H1 (cell line): ENCODE measurements around the gene SOX14.

Experiments
- BRCA1 ChIP-seq: IDR thresholded peaks from 2 replicates; pipeline ENCODE4 v1.6.1; 2012; ENCODE audit warnings: low read depth, low read length, improper control_type of control experiment
- CTCF ChIP-seq, 3 experiments: IDR thresholded peaks; 1 replicate in 2 of 3; 2 replicates in 1 of 3; pipeline versions ENCODE4 v1.5.1 to v1.6.1; 2011; ENCODE audit warnings: low read length in 3 of 3, mild to moderate bottlenecking in 3 of 3, inconsistent platforms in 2 of 3, low read depth in 1 of 3, moderate library complexity in 1 of 3; ENCODE audit not compliant: insufficient read depth in 1 of 3; ENCODE audit errors: control extremely low read depth in 1 of 3
- HDAC2 ChIP-seq, 2 experiments: fragments of 300-600 bp in 1 of 2; sonication (generic) in 1 of 2; IDR thresholded peaks; 2 replicates each; pipeline ENCODE4 v1.6.1; 2011 to 2012; ENCODE audit warnings: low read depth in 2 of 2, low read length in 2 of 2, mild to moderate bottlenecking in 2 of 2, moderate library complexity in 2 of 2, borderline replicate concordance in 1 of 2, inconsistent platforms in 1 of 2
- MAX ChIP-seq: IDR thresholded peaks from 2 replicates; pipeline ENCODE4 v1.6.1; 2012; ENCODE audit warnings: inconsistent platforms
- POLR2A ChIP-seq, 2 experiments: IDR thresholded peaks; 1 replicate in 1 of 2; 2 replicates in 1 of 2; pipeline ENCODE4 v1.6.1; 2011; ENCODE audit warnings: low read depth in 2 of 2, low read length in 2 of 2, mild to moderate bottlenecking in 2 of 2; ENCODE audit errors: control extremely low read depth in 1 of 2
- SIN3A ChIP-seq, 2 experiments: IDR thresholded peaks in 1 of 2; conservative IDR thresholded peaks in 1 of 2; 2 replicates each; pipeline ENCODE4 v1.6.1; 2011 to 2012; ENCODE audit warnings: low read length in 2 of 2, improper control_type of control experiment in 1 of 2, low read depth in 1 of 2, mild to moderate bottlenecking in 1 of 2
- TAF1 ChIP-seq: IDR thresholded peaks from 2 replicates; pipeline ENCODE4 v1.6.1; 2011; ENCODE audit warnings: mild to moderate bottlenecking, low read depth, low read length
- USF2 ChIP-seq: IDR thresholded peaks from 2 replicates; pipeline ENCODE4 v1.6.1; 2011; ENCODE audit warnings: low read length, improper control_type of control experiment

- no peak for TF ChIP-seq HDAC2 (IDR thresholded peaks at IDR 0.05; ENCODE audit: borderline replicate concordance in 1 of 2, low read depth in 2 of 2, low read length in 2 of 2)
- no peak for TF ChIP-seq POLR2A (IDR thresholded peaks at IDR 0.05; ENCODE audit: control extremely low read depth in 1 of 2, low read depth in 2 of 2, low read length in 2 of 2)
- no peak for TF ChIP-seq TAF1
- TF ChIP-seq SIN3A (conservative IDR thresholded peaks at IDR 0.05 in 1 of 2, IDR thresholded peaks at IDR 0.05 in 1 of 2; ENCODE audit: low read depth in 1 of 2, low read length in 2 of 2): no peak
- TF ChIP-seq USF2: no peak
- no peak for TF ChIP-seq MAX
- TF ChIP-seq CTCF (IDR thresholded peaks at IDR 0.05; ENCODE audit: control extremely low read depth in 1 of 3, insufficient read depth in 1 of 3, low read depth in 1 of 3, low read length in 3 of 3): no peak
- TF ChIP-seq BRCA1: no peak
Observed at GRCh38 chr3:137761563-137762503, 2.3 kb upstream of the SOX14 start.
